ENCODE measurements around the gene MAGI1. TPM values are rescaled to one million over a fixed set of nuclear protein-coding genes. Genes with fewer than 3 reads are reported as not detected.

MAGI1 gene
- polyA plus RNA-seq, 2 donors, result 6.0 to 10.6 TPM

GRCh38 chr3:65633018-65633638 lies 405.6 kb downstream of the MAGI1 start:
- 75 to 78% methylated on average over 7 of the region's 7 CpGs for WGBS, 2 donors
- H3K4me1 ChIP-seq (ENCODE audit: control insufficient read depth in 2 of 2, insufficient read depth in 2 of 2, low read length in 1 of 2), result no peaks in the 10 kb centered on the region

GRCh38 chr3:65632414-65632813 lies 406.3 kb downstream of the MAGI1 start:
- Histone ChIP-seq H3K4me3 (ENCODE audit: low read depth in 1 of 2, low read length in 2 of 2) (no peak overlapping the region), H3K9me3 (ENCODE audit: control insufficient read depth in 2 of 2, insufficient read depth in 1 of 2, low read depth in 1 of 2, low read length in 1 of 2) (no peaks in the 10 kb centered on the region), H3K36me3 (ENCODE audit: control insufficient read depth in 2 of 2, insufficient read depth in 2 of 2, low read length in 1 of 2) (no peaks in the 10 kb centered on the region), H3K27me3 (ENCODE audit: control insufficient read depth in 1 of 2, insufficient read depth in 2 of 2, low read length in 2 of 2) (no peaks in the 10 kb centered on the region), H3K27ac (ENCODE audit: low read depth in 2 of 2, low read length in 1 of 2) (no peak overlapping the region), H3K4me1 (ENCODE audit: control insufficient read depth in 2 of 2, insufficient read depth in 2 of 2, low read length in 1 of 2) (no peaks in the 10 kb centered on the region)

More at GRCh38 chr3:65633018-65633638, 405.6 kb downstream of the MAGI1 start:
- Histone ChIP-seq H3K4me3 (ENCODE audit: low read depth in 1 of 2, low read length in 2 of 2) (no peak overlapping the region), H3K36me3 (ENCODE audit: control insufficient read depth in 2 of 2, insufficient read depth in 2 of 2, low read length in 1 of 2) (no peaks in the 10 kb centered on the region), H3K9me3 (ENCODE audit: control insufficient read depth in 2 of 2, insufficient read depth in 1 of 2, low read depth in 1 of 2, low read length in 1 of 2) (no peaks in the 10 kb centered on the region), H3K27ac (ENCODE audit: low read depth in 2 of 2, low read length in 1 of 2) (no peak overlapping the region), H3K27me3 (ENCODE audit: control insufficient read depth in 1 of 2, insufficient read depth in 2 of 2, low read length in 2 of 2) (no peaks in the 10 kb centered on the region)

GRCh38 chr3:65628978-65629377 lies 409.7 kb downstream of the MAGI1 start:
- 91 to 92% methylated on average over 2 of the region's 2 CpGs for WGBS, 2 donors
- no peak overlapping the region for H3K4me3 ChIP-seq (ENCODE audit: low read depth in 1 of 2, low read length in 2 of 2)
- H3K27me3 ChIP-seq (ENCODE audit: control insufficient read depth in 1 of 2, insufficient read depth in 2 of 2, low read length in 2 of 2), result no peaks in the 10 kb centered on the region
- no peak overlapping the region for H3K27ac ChIP-seq (ENCODE audit: low read depth in 2 of 2, low read length in 1 of 2)
- H3K9me3 ChIP-seq (ENCODE audit: control insufficient read depth in 2 of 2, insufficient read depth in 1 of 2, low read depth in 1 of 2, low read length in 1 of 2), result no peaks in the 10 kb centered on the region
- H3K4me1 ChIP-seq (ENCODE audit: control insufficient read depth in 2 of 2, insufficient read depth in 2 of 2, low read length in 1 of 2), result no peaks in the 10 kb centered on the region
- H3K36me3 ChIP-seq (ENCODE audit: control insufficient read depth in 2 of 2, insufficient read depth in 2 of 2, low read length in 1 of 2), result no peaks in the 10 kb centered on the region

GRCh38 chr3:65627062-65627461 lies 411.7 kb downstream of the MAGI1 start:
- no peaks in the 10 kb centered on the region for H3K36me3 ChIP-seq (ENCODE audit: control insufficient read depth in 2 of 2, insufficient read depth in 2 of 2, low read length in 1 of 2)
- no peak overlapping the region for H3K4me3 ChIP-seq (ENCODE audit: low read depth in 1 of 2, low read length in 2 of 2)
- H3K27me3 ChIP-seq (ENCODE audit: control insufficient read depth in 1 of 2, insufficient read depth in 2 of 2, low read length in 2 of 2), result no peaks in the 10 kb centered on the region
- no peaks in the 10 kb centered on the region for H3K9me3 ChIP-seq (ENCODE audit: control insufficient read depth in 2 of 2, insufficient read depth in 1 of 2, low read depth in 1 of 2, low read length in 1 of 2)
- no peaks in the 10 kb centered on the region for H3K4me1 ChIP-seq (ENCODE audit: control insufficient read depth in 2 of 2, insufficient read depth in 2 of 2, low read length in 1 of 2)
- 86 to 87% methylated on average over 3 of the region's 3 CpGs for WGBS, 2 donors
- H3K27ac ChIP-seq (ENCODE audit: low read depth in 2 of 2, low read length in 1 of 2), result no peak overlapping the region

GRCh38 chr3:65625305-65625704 lies 413.4 kb downstream of the MAGI1 start:
- Histone ChIP-seq H3K27ac (ENCODE audit: low read depth in 2 of 2, low read length in 1 of 2) (no peak overlapping the region), H3K4me1 (ENCODE audit: control insufficient read depth in 2 of 2, insufficient read depth in 2 of 2, low read length in 1 of 2) (no peaks in the 10 kb centered on the region)
- WGBS, 2 donors, result 45 to 52% methylated on average over 3 of the region's 3 CpGs

GRCh38 chr3:65623362-65623761 lies 415.4 kb downstream of the MAGI1 start:
- H3K9me3 ChIP-seq (ENCODE audit: control insufficient read depth in 2 of 2, insufficient read depth in 1 of 2, low read depth in 1 of 2, low read length in 1 of 2), result no peaks in the 10 kb centered on the region
- H3K27me3 ChIP-seq (ENCODE audit: control insufficient read depth in 1 of 2, insufficient read depth in 2 of 2, low read length in 2 of 2), result no peaks in the 10 kb centered on the region
- 74 to 87% methylated on average over 1 of the region's 1 CpG for WGBS, 2 donors
- no peak overlapping the region for H3K27ac ChIP-seq (ENCODE audit: low read depth in 2 of 2, low read length in 1 of 2)
- H3K4me3 ChIP-seq (ENCODE audit: low read depth in 1 of 2, low read length in 2 of 2), result no peak overlapping the region
- no peaks in the 10 kb centered on the region for H3K36me3 ChIP-seq (ENCODE audit: control insufficient read depth in 2 of 2, insufficient read depth in 2 of 2, low read length in 1 of 2)
- H3K4me1 ChIP-seq (ENCODE audit: control insufficient read depth in 2 of 2, insufficient read depth in 2 of 2, low read length in 1 of 2), result no peaks in the 10 kb centered on the region

More at GRCh38 chr3:65625305-65625704, 413.4 kb downstream of the MAGI1 start:
- Histone ChIP-seq H3K4me3 (ENCODE audit: low read depth in 1 of 2, low read length in 2 of 2) (no peak overlapping the region), H3K9me3 (ENCODE audit: control insufficient read depth in 2 of 2, insufficient read depth in 1 of 2, low read depth in 1 of 2, low read length in 1 of 2) (no peaks in the 10 kb centered on the region), H3K36me3 (ENCODE audit: control insufficient read depth in 2 of 2, insufficient read depth in 2 of 2, low read length in 1 of 2) (no peaks in the 10 kb centered on the region), H3K27me3 (ENCODE audit: control insufficient read depth in 1 of 2, insufficient read depth in 2 of 2, low read length in 2 of 2) (no peaks in the 10 kb centered on the region)

- H3K9me3 ChIP-seq (ENCODE audit: control insufficient read depth in 2 of 2, insufficient read depth in 1 of 2, low read depth in 1 of 2, low read length in 1 of 2), result no peaks in the 10 kb centered on the region
- no peaks in the 10 kb centered on the region for H3K36me3 ChIP-seq (ENCODE audit: control insufficient read depth in 2 of 2, insufficient read depth in 2 of 2, low read length in 1 of 2)
- no peak overlapping the region for H3K27ac ChIP-seq (ENCODE audit: low read depth in 2 of 2, low read length in 1 of 2)
- no peak overlapping the region for H3K4me3 ChIP-seq (ENCODE audit: low read depth in 1 of 2, low read length in 2 of 2)
- no peaks in the 10 kb centered on the region for H3K27me3 ChIP-seq (ENCODE audit: control insufficient read depth in 1 of 2, insufficient read depth in 2 of 2, low read length in 2 of 2)
- WGBS, 2 donors, result 40 to 41% methylated on average over 1 of the region's 1 CpG
- H3K4me1 ChIP-seq (ENCODE audit: control insufficient read depth in 2 of 2, insufficient read depth in 2 of 2, low read length in 1 of 2), result peaks cover 0 to 2% of the 10 kb centered on the region in 2 donors
Measured at GRCh38 chr3:65619888-65620287, 418.8 kb downstream of the MAGI1 start.

GRCh38 chr3:65619451-65619881 lies 419.3 kb downstream of the MAGI1 start:
- Histone ChIP-seq H3K27me3 (ENCODE audit: control insufficient read depth in 1 of 2, insufficient read depth in 2 of 2, low read length in 2 of 2) (no peaks in the 10 kb centered on the region), H3K27ac (ENCODE audit: low read depth in 2 of 2, low read length in 1 of 2) (no peak overlapping the region), H3K4me1 (ENCODE audit: control insufficient read depth in 2 of 2, insufficient read depth in 2 of 2, low read length in 1 of 2) (peaks cover 0 to 2% of the 10 kb centered on the region in 2 donors), H3K9me3 (ENCODE audit: control insufficient read depth in 2 of 2, insufficient read depth in 1 of 2, low read depth in 1 of 2, low read length in 1 of 2) (no peaks in the 10 kb centered on the region), H3K4me3 (ENCODE audit: low read depth in 1 of 2, low read length in 2 of 2) (no peak overlapping the region), H3K36me3 (ENCODE audit: control insufficient read depth in 2 of 2, insufficient read depth in 2 of 2, low read length in 1 of 2) (no peaks in the 10 kb centered on the region)
- 47 to 49% methylated on average over 5 of the region's 5 CpGs for WGBS, 2 donors

- Histone ChIP-seq H3K9me3 (ENCODE audit: control insufficient read depth in 2 of 2, insufficient read depth in 1 of 2, low read depth in 1 of 2, low read length in 1 of 2) (no peaks in the 10 kb centered on the region), H3K27ac (ENCODE audit: low read depth in 2 of 2, low read length in 1 of 2) (no peak overlapping the region), H3K4me3 (ENCODE audit: low read depth in 1 of 2, low read length in 2 of 2) (no peak overlapping the region), H3K36me3 (ENCODE audit: control insufficient read depth in 2 of 2, insufficient read depth in 2 of 2, low read length in 1 of 2) (no peaks in the 10 kb centered on the region), H3K27me3 (ENCODE audit: control insufficient read depth in 1 of 2, insufficient read depth in 2 of 2, low read length in 2 of 2) (no peaks in the 10 kb centered on the region), H3K4me1 (ENCODE audit: control insufficient read depth in 2 of 2, insufficient read depth in 2 of 2, low read length in 1 of 2) (peaks cover 0 to 2% of the 10 kb centered on the region in 2 donors)
- 61 to 65% methylated on average over 1 of the region's 1 CpG for WGBS, 2 donors
Measured at GRCh38 chr3:65618599-65618998, 420.1 kb downstream of the MAGI1 start.

- H3K4me1 ChIP-seq (ENCODE audit: control insufficient read depth in 2 of 2, insufficient read depth in 2 of 2, low read length in 1 of 2), result peaks cover 0 to 2% of the 10 kb centered on the region in 2 donors
- H3K27me3 ChIP-seq (ENCODE audit: control insufficient read depth in 1 of 2, insufficient read depth in 2 of 2, low read length in 2 of 2), result no peaks in the 10 kb centered on the region
- WGBS, 2 donors, result 90 to 91% methylated on average over 6 of the region's 6 CpGs
- no peak overlapping the region for H3K27ac ChIP-seq (ENCODE audit: low read depth in 2 of 2, low read length in 1 of 2)
- H3K36me3 ChIP-seq (ENCODE audit: control insufficient read depth in 2 of 2, insufficient read depth in 2 of 2, low read length in 1 of 2), result no peaks in the 10 kb centered on the region
- H3K9me3 ChIP-seq (ENCODE audit: control insufficient read depth in 2 of 2, insufficient read depth in 1 of 2, low read depth in 1 of 2, low read length in 1 of 2), result no peaks in the 10 kb centered on the region
- H3K4me3 ChIP-seq (ENCODE audit: low read depth in 1 of 2, low read length in 2 of 2), result no peak overlapping the region
Measured at GRCh38 chr3:65617787-65618186, 420.9 kb downstream of the MAGI1 start.
